RWPE2 (cell line): ENCODE measurements around the gene SIAE.

ENCODE experiments used
- ATAC-seq: fragments of 200-7000 bp; cut with Tn5 transposase; 3 replicates; pipeline ENCODE4 v1.9.1; 2021; ENCODE audit warnings: low read depth
- DNase-seq: peaks from one replicate; pipeline ENCODE4 v3.0.0-alpha.2; 2020; ENCODE audit warnings: low spot score
- H3K27ac ChIP-seq: fragments of 450-650 bp; 2 replicates; pipeline ENCODE4 v1.5.1; 2017; ENCODE audit warnings: mild to moderate bottlenecking; ENCODE audit not compliant: poor library complexity, severe bottlenecking
- H3K27me3 ChIP-seq: fragments of 250-450 bp; sonication (Bioruptor Pico); 2 replicates; pipeline ENCODE4 v1.5.1; 2021; ENCODE audit warnings: mild to moderate bottlenecking, moderate library complexity; ENCODE audit not compliant: insufficient read depth, poor library complexity, severe bottlenecking
- H3K36me3 ChIP-seq: fragments of 250-450 bp; sonication (Bioruptor Pico); 2 replicates; pipeline ENCODE4 v1.5.1; 2020; ENCODE audit warnings: low read depth, mild to moderate bottlenecking, moderate library complexity
- H3K4me1 ChIP-seq: fragments of 250-450 bp; sonication (Bioruptor Pico); 2 replicates; pipeline ENCODE4 v1.5.1; 2021; ENCODE audit warnings: mild to moderate bottlenecking, moderate library complexity; ENCODE audit not compliant: insufficient read depth, poor library complexity, severe bottlenecking
- H3K4me3 ChIP-seq: fragments of 250-450 bp; sonication (Bioruptor Pico); 2 replicates; pipeline ENCODE4 v1.5.1; 2021; ENCODE audit warnings: mild to moderate bottlenecking, moderate library complexity; ENCODE audit not compliant: severe bottlenecking
- H3K9me3 ChIP-seq: fragments of 250-450 bp; sonication (Bioruptor Pico); 2 replicates; pipeline ENCODE4 v1.5.1; 2021; ENCODE audit warnings: mild to moderate bottlenecking, moderate library complexity; ENCODE audit not compliant: severe bottlenecking
- CTCF ChIP-seq: fragments of 450-650 bp; IDR thresholded peaks from one replicate; pipeline ENCODE4 v1.5.1; 2017; ENCODE audit warnings: mild to moderate bottlenecking, moderate library complexity; ENCODE audit not compliant: poor library complexity, severe bottlenecking

The SIAE gene

GRCh38 chr11:124700028-124700427, 26.5 kb upstream of the SIAE start:
- H3K9me3 ChIP-seq, result no peaks in the 10 kb centered on the region
- DNase-seq (no peak), ATAC-seq (no peak)
- no peaks in the 10 kb centered on the region for H3K36me3 ChIP-seq
- H3K27me3 ChIP-seq, result no peaks in the 10 kb centered on the region
- H3K27ac ChIP-seq, result no peak overlapping the region
- no peak for TF ChIP-seq CTCF
- no peaks in the 10 kb centered on the region for H3K4me1 ChIP-seq
- H3K4me3 ChIP-seq, result no peak overlapping the region

- H3K27me3 ChIP-seq, result no peaks in the 10 kb centered on the region
- H3K9me3 ChIP-seq, result no peaks in the 10 kb centered on the region
Observed at GRCh38 chr11:124699547-124699946, 26.0 kb upstream of the SIAE start.

GRCh38 chr11:124693142-124693541, 19.6 kb upstream of the SIAE start:
- no peaks in the 10 kb centered on the region for H3K9me3 ChIP-seq
- no peaks in the 10 kb centered on the region for H3K36me3 ChIP-seq
- no peaks in the 10 kb centered on the region for H3K27me3 ChIP-seq
- no peak overlapping the region for H3K27ac ChIP-seq
- no peaks in the 10 kb centered on the region for H3K4me1 ChIP-seq
- ATAC-seq (no peak), DNase-seq (no peak)
- no peak for TF ChIP-seq CTCF
- no peak overlapping the region for H3K4me3 ChIP-seq

More at GRCh38 chr11:124699547-124699946, 26.0 kb upstream of the SIAE start:
- H3K4me1 ChIP-seq, result no peaks in the 10 kb centered on the region
- ATAC-seq (no peak), DNase-seq (no peak)
- TF ChIP-seq CTCF, result no peak
- H3K36me3 ChIP-seq, result no peaks in the 10 kb centered on the region
- H3K27ac ChIP-seq, result no peak overlapping the region
- no peak overlapping the region for H3K4me3 ChIP-seq

GRCh38 chr11:124682443-124682842, 8.9 kb upstream of the SIAE start:
- no peak for ATAC-seq
- no peak overlapping the region for H3K27ac ChIP-seq
- H3K4me3 ChIP-seq, result no peak overlapping the region
- no peak for DNase-seq
- H3K4me1 ChIP-seq, result no peaks in the 10 kb centered on the region
- TF ChIP-seq CTCF, result no peak
- no peaks in the 10 kb centered on the region for H3K27me3 ChIP-seq
- no peaks in the 10 kb centered on the region for H3K9me3 ChIP-seq
- H3K36me3 ChIP-seq, result peaks cover 8% of the 10 kb centered on the region; the same call in 1 of the 2 replicates

GRCh38 chr11:124681421-124681820, 7.9 kb upstream of the SIAE start:
- no peak for DNase-seq
- peaks cover 3% of the 10 kb centered on the region for H3K4me1 ChIP-seq
- H3K9me3 ChIP-seq, result no peaks in the 10 kb centered on the region
- H3K36me3 ChIP-seq, result peaks cover 8% of the 10 kb centered on the region; the same call in 1 of the 2 replicates
- H3K27me3 ChIP-seq, result no peaks in the 10 kb centered on the region
- TF ChIP-seq CTCF, result no peak
- ATAC-seq, result no peak
- H3K27ac ChIP-seq, result no peak overlapping the region
- no peak overlapping the region for H3K4me3 ChIP-seq
